ENCODE measurements around the gene MEF2B.

GRCh38 chr19:19170053-19170872 lies at the start of gene MEF2B:
- TF ChIP-seq CTCF (conservative IDR thresholded peaks at IDR 0.05): no peak
- no peak for TF ChIP-seq ZFX (IDR thresholded peaks at IDR 0.05)
